ENCODE results near the gene SH3PXD2A.

SH3PXD2A gene

GRCh38 chr10:103877861-103878260 is 22.5 kb upstream of the SH3PXD2A start:
- DNase-seq, result no peak

DNA sequence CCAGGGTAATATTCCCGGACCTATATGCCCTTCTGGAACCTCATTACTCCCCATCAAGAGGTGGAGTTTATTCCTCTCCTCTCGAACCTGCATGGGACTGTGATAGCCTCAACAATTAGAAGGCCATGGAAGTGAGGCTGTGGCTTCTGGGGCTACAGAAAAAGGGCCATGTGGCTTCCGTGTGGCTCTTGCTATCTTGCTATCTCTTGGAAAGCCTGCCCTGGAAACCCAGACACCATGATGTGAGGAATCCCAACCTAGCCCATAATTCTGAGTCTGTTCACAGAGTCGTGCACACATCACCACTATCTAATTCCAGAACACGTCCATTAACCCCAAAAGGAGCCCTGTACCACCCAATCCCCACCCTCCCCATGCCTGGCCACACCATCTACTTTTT is 20.8 kb upstream of the SH3PXD2A start:
- DNase-seq, result no peak

GRCh38 chr10:103874730-103875129 is 19.4 kb upstream of the SH3PXD2A start:
- no peak for DNase-seq

DNA sequence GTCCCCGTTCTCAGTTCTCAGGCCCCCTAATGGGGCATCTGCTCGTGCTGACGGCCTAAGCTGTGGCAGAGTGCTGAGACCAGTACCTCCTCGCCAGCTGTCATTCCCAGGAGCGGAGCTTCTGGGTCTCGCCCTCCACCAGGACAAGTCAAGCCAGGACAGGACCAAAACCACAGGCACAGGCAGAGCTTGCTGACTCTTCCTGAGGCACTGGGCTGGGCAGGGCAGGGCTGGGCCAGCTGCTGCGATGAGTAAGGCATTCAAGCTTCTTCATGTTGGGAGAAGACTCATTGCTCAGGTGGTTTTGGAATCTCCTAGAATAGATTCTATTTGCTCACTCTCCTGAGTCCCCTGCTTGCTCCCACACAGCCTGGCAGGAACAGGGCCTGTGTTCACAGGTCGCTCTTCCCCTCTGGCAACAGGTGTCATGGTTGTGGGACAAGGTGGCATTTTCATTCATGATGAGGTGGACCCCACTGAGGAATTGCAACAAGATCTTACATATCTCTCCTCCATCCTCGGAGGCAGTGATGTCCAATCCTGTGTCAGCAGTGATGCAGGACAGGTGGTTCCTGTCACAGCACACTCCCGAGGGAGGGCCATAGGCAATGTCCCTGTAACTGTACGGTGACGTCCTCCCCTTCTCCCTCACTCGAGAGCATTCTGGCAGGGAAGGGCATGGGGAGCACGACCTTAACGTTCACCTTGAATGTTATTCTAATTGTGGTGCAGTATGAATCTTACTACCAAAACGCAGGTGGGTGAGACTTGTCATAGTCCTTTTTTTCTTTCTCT is 17.0 kb upstream of the SH3PXD2A start:
- DNase-seq, result no peak

GRCh38 chr10:103871006-103871405 is 15.6 kb upstream of the SH3PXD2A start:
- DNase-seq, result no peak

GRCh38 chr10:103870516-103870915 is 15.1 kb upstream of the SH3PXD2A start:
- no peak for DNase-seq

GRCh38 chr10:103869336-103869735 is 14.0 kb upstream of the SH3PXD2A start:
- no peak for DNase-seq

DNA sequence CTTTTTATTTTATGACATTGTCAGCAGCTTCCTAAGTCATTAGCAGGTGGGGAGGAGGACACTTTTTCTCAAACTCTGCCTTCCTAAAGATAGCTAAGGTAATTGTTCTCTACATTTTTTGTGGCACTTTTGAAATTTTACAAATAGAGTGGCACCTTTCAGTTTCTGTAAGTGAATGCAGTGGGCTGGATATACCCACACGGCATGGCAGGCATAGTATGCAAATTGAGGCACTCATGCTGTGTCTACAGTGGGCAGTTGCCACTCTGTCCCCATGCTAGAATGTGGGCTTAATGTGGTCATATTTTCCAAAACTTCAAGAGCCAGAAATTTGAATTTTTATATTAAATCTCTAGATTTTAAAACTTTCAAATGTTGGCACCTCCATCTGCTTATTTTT is 12.8 kb upstream of the SH3PXD2A start:
- no peak for DNase-seq

DNA sequence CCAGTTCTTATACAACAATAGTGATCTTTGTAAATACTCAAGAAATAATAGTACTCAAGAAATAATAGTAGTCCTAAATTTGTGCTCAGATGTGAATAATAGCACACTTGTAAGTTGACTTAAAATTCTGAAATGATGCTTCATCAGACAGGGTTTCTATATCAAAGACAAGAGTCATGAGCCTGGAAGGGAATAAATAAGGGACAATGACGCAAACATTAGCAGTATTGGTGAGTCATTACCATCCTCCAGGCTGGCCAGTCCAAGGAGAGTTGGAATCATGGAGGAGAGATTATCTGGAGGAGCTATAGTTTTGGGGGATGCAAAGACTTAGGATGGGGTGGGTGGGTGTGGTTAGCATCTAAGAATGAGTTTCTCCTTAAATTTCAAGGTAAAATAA is 6.1 kb upstream of the SH3PXD2A start:
- no peak for DNase-seq

- DNase-seq, result peak; percentile 69
Observed at GRCh38 chr10:103859161-103860086, 4.0 kb upstream of the SH3PXD2A start.

GRCh38 chr10:103858360-103858759 is 3.0 kb upstream of the SH3PXD2A start:
- no peak for DNase-seq

GRCh38 chr10:103856797-103857170 is 1.4 kb upstream of the SH3PXD2A start:
- DNase-seq, result no peak

DNA sequence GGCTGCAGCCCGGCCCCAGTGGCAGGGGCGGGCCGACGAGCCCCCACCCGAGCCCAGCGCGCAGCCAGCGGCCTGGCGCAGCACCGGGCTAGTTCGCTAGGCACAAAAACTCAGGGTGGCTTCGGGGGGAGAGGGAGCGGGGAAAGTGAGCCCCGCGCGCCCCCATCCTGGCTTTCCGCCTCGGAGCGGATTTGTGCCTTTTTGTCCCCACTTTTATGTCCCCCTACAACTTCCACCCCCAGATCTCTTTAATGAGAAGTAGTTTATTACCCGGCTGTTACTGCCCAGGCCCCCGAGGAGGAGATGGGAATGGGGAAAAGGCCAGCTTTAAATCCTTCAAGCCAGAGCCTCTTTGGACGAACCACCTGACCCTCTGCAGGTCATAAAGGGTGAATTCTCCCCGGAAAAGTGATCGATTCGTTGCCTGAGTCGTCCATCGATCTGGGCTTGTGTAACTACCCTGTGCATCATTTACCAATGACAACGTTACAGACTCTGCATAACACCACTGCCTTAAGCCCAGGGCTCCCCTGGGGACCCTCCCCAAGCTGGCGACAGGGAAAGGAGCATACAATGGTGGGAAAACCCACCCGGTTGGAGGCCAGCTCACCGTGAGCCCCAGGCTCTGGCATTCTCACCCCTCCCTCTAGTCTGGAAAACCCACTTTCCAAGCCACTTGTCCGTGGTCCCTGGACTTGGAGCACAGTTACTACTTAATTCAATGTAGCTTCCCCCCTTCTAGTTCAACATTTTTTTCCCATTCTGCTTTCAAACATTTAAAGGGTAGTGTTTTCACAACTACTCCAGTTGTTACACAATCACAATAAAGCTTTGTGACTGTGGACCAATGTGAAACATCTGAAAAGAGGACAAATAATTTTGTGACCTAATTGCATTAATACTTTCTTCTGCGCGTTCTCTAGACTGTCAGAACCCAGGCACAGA is 748 bp upstream of the SH3PXD2A start:
- peak; percentile 34 for DNase-seq

DNA sequence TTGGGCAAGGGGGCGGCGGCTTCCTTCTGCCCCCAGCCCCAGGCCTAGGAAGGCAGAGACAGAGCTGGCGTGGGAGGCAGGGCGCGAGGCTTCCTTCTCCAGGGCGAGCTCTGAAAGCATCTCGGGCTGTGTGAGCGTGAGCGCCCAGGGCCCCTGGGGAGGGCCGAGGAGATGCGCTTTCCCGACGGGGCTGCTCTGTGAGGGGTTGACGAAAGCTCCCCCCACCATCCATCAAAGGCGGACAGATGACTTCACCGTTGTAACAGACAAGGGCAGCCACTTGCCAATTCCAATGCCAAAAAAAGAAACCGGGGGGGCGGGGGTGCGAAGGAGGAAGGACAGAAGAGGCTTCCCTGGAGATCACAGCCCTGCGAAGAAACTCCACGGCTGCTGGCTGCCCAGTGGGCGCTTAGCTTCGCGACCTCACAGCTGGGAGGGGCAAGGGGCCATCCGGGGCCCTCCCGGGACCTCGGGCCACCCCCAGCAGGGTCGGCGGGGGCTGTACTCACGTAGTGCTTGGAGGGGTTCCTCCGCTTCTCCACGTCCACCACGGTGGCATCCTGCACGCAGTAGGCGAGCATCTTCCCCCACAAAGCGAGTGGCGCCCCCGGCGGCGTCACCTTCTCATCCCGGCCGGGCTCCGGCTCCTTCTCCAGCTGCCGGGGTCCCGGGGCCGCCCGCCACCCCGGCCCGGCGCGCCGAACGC is 537 bp downstream of the SH3PXD2A start:
- no peak for DNase-seq

DNA sequence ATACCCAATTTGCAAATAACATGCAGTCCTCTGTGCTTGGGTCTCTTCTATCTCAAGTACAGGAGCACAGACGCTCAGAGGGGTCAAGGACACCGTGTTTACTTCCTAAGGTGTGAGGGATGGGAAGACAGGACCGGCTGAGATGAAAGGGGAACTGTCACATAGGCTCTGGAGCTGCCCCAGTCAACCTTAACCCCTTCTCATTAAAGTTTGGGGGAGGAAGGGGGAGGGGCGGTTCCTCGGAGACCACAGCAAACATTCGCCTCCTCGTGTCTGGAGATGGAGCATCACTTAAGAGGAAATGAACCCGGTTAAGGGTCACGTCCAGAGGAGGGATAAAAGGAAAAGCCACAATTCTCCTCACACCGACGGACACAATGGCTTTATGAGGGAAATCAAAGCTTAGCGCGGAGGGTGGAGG is 1.1 kb downstream of the SH3PXD2A start:
- no peak for DNase-seq

DNA sequence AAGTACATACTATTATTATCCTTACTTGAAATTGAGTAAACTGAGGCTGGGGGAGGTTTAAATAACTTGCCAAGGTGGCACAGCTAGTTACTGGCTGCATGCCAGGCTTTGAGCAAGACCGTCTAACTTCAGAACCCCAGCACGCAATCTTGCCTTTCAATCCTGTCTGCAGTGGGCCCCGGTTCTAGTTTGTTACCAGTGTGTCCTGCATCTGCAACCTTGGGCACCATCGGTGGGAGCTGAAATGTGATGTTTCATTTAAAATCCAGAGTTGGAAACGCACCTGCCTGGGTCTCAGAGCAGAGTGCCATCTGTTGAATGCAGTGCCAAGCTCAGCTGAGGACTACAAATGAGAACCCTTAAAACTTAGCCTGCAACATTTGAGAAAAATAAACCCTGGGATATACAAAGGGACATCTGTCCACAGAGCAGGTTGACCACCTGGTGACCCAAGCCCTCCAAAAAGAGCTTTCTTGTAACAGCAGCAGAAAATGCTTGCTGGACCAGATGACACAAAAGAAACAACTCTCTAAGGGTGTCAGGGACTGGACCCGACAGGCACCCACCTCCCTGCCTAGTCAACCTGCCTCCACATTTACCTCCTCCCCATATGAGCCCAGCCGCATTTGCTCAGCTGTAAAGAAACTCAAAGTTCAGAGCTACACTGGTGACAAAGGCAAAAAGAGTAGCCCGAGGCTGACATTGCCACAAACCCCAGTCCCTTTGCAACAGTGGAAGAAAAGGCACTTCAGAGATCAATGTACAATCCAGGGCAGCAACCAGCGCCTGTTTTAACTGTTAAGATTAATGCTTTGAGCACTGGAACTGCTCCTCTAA is 1.7 kb downstream of the SH3PXD2A start:
- no peak for DNase-seq

DNA sequence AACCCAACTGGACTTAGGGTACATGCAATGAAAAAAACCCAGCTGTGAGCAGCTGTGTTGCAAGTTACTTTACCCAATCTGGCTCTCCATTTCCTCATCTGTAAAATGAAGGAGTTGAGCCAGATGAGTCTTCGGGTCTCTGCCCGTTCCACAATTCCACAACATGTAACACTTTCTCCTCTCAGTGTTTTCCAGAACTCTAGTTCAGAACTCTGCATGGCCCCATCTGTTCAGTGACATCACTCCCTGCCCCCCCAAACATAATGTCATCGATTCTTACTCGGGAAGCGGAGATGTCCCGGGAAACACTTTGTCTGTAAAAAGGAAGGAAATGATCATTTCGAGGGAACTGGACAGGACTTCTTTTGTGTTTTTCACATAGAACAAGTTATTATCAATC is 2.5 kb downstream of the SH3PXD2A start:
- DNase-seq, result peak; percentile 66

- no peak for DNase-seq
Observed at GRCh38 chr10:103852189-103852711, 3.1 kb downstream of the SH3PXD2A start.

DNA sequence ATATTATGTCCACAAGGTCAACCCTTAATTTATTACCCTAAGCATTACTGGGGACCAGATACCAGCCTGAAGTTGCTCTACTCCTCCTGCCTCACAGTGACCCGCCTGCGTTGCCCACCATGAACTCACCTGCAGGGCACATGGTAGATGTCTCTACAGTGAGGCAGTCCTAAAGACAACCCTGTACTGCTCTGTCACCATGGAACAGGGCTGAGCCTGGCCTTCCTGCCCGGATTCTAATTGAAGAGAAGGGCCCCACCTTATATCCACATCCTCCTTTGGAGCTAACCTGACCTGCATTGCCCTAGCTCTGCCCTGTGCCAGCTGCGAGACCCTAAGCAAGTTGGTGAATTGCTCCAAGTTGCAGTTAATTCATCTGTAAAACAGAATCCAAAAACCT is 4.1 kb downstream of the SH3PXD2A start:
- DNase-seq, result no peak

DNA sequence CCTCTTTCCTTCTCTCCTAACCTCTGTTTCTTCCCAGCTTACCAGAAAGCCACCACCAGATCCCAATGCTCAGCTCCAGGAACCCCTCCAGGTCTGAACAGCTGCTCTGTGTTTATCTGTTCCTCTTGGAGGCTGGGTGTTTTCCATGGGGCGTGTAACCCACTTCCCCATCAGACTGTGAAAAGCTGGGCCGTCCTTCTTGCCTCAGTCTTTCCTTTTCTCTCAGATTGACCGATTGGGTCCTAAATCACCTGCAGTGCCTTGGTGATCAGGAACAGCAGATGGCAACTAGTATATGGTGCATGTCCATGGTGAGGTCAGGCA is 4.8 kb downstream of the SH3PXD2A start:
- peak; percentile 56 for DNase-seq
